T-helper 1 cell treated with Interleukin-12 subunit alpha and Interleukin-12 subunit beta and Interleukin-4 antibody, amounts not matched to agents 30 μg/mL and 1 μg/mL, for 36 hours (primary cell): ENCODE data around the gene KPNB1.

Source experiments
- H3K27ac Mint-ChIP-seq: one replicate; pipeline ENCODE4 v1.8.0; 2021; ENCODE audit warnings: mild to moderate bottlenecking, mixed read lengths
- H3K27me3 Mint-ChIP-seq: one replicate; pipeline ENCODE4 v1.8.0; 2021; ENCODE audit warnings: low read depth, mixed read lengths
- H3K36me3 Mint-ChIP-seq: one replicate; pipeline ENCODE4 v1.8.0; 2021; ENCODE audit warnings: low read depth, mixed read lengths
- H3K4me1 Mint-ChIP-seq: one replicate; pipeline ENCODE4 v1.8.0; 2021; ENCODE audit warnings: low read depth, mixed read lengths
- H3K4me3 Mint-ChIP-seq: one replicate; pipeline ENCODE4 v1.8.0; 2021; ENCODE audit warnings: mild to moderate bottlenecking, moderate library complexity, mixed read lengths
- H3K9me3 Mint-ChIP-seq: one replicate; pipeline ENCODE4 v1.8.0; 2021; ENCODE audit warnings: mixed read lengths

Gene KPNB1

DNA sequence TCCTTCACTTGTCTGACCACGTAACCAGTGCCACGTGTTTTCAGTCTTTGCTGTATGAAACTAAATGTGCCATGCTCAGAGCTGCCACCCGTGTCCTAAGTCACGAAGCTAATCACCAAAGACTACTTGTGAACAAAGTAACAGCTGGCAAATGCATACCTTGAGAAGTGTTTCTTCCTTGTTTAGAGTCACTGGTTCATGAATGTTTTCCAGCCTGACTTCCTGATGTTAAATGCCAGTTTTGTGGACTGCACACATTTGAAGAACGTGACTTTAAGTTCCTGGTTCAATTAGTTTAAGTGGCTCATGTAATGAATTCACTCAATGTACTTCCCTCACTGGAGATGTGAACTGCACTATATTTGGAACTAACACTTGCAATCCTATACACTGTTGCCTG lies 19.9 kb upstream of the KPNB1 start:
- Mint-ChIP-seq H3K9me3 (no peaks in the 10 kb centered on the region), H3K36me3 (peaks cover 9% of the 10 kb centered on the region), H3K4me1 (no peaks in the 10 kb centered on the region), H3K27me3 (no peaks in the 10 kb centered on the region), H3K27ac (no peak overlapping the region), H3K4me3 (no peak overlapping the region)

DNA sequence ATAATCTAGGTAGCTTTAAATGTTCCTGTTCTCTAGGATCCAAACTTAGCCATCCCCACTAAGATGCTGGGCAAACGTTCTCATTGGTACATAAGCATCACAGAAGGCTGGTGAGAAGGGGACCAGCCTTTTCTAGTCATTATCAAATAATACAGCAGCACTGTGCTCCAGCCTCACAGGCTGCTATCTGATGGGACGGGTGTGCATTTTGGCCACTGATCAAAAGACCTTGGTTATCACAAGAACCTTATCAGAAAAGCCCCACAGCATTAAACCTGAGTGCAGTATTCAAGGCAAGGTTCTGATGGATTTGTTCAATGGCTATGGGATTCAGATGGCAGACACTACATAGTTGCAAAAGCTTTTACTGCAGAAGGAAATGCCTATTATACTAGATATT lies 19.1 kb upstream of the KPNB1 start:
- H3K4me3 Mint-ChIP-seq: no peak overlapping the region
- peaks cover 6% of the 10 kb centered on the region for H3K36me3 Mint-ChIP-seq
- peaks cover 1% of the 10 kb centered on the region for H3K4me1 Mint-ChIP-seq
- H3K27ac Mint-ChIP-seq: no peak overlapping the region
- no peaks in the 10 kb centered on the region for H3K9me3 Mint-ChIP-seq
- H3K27me3 Mint-ChIP-seq: no peaks in the 10 kb centered on the region

DNA sequence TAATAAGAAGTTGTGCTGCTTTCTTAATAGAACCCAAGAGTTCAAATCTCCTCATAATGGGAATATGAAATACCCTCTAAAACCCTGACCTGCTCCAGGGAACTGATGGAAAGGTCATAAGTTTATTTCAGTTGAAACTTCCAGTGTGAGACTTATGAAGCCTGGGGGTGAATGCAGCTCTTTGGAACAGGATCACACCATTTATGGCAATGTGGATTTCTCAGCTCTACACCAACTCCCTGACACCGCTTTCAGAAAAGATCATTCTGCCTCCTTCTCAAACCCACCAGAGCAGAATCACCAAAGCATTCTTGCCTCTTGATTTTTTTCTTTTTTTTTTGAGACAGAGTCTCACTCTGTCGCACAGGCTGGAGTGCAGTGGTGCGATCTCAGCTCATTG lies 16.7 kb upstream of the KPNB1 start:
- Mint-ChIP-seq H3K4me1 (peaks cover 10% of the 10 kb centered on the region), H3K27ac (no peak overlapping the region), H3K27me3 (no peaks in the 10 kb centered on the region), H3K9me3 (no peaks in the 10 kb centered on the region), H3K4me3 (no peak overlapping the region), H3K36me3 (peaks cover 14% of the 10 kb centered on the region)

DNA sequence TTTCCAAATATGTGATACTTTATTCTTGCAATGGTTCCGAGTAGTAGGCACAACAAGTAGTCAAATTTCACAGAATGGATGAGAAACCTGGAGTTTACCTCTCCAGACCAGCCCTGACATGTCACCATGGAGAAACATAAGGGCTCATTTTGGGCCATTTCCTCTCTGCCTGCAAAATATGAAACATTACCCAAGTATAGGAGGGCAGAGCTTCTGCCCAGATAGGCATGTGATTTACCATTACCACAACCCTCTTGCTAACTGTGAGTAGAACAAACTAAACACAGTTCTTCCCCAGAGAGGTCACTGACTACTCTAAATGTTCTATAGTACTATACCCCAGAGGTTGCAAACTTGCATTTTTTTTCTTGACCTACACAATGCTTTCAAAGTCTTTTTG lies 15.7 kb upstream of the KPNB1 start:
- H3K4me3 Mint-ChIP-seq: no peak overlapping the region
- no peak overlapping the region for H3K27ac Mint-ChIP-seq
- H3K4me1 Mint-ChIP-seq: peaks cover 10% of the 10 kb centered on the region
- no peaks in the 10 kb centered on the region for H3K27me3 Mint-ChIP-seq
- no peaks in the 10 kb centered on the region for H3K9me3 Mint-ChIP-seq
- H3K36me3 Mint-ChIP-seq: peaks cover 16% of the 10 kb centered on the region

DNA sequence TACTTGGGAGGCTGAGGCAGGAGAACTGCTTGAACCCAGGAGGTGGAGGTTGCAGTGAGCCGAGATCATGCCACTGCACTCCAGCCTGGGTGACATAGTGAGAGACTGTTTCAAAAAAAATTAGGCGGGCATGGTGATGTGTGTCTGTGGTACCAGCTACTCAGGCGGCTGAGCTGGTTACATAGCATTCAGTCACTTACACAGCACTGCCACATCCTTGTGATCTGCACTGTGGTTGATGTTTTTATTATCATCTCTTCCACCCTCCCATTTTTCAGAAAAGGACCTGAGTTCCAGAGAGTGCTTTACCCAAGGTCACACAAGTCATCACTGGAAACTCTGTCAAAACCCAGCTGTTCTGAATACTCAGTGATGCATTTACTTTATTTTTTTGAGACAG lies 14.8 kb upstream of the KPNB1 start:
- Mint-ChIP-seq H3K9me3 (no peaks in the 10 kb centered on the region), H3K27me3 (no peaks in the 10 kb centered on the region), H3K27ac (no peak overlapping the region), H3K4me3 (no peak overlapping the region), H3K36me3 (peaks cover 16% of the 10 kb centered on the region), H3K4me1 (peaks cover 10% of the 10 kb centered on the region)

DNA sequence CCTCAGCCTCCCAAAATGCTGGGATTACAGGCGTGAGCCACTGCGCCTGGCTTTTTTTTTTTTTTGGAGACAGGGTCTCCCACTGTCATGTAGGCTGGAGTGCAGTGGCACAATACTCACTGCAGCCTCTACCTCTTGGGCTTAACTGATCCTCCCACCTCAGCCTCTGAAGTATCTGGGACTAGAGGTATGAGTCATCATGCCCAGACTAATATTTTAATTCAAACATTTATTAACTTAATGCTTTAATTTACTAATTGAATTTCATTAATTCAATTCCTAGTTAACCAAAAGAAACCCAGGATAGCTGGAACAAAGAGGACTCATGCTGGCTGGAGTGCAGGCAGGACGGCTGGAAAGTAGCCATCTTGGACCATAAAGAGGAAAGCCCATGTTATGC lies 14.0 kb upstream of the KPNB1 start:
- H3K4me3 Mint-ChIP-seq: no peak overlapping the region
- no peaks in the 10 kb centered on the region for H3K9me3 Mint-ChIP-seq
- peaks cover 16% of the 10 kb centered on the region for H3K36me3 Mint-ChIP-seq
- no peak overlapping the region for H3K27ac Mint-ChIP-seq
- no peaks in the 10 kb centered on the region for H3K27me3 Mint-ChIP-seq
- H3K4me1 Mint-ChIP-seq: peaks cover 13% of the 10 kb centered on the region

DNA sequence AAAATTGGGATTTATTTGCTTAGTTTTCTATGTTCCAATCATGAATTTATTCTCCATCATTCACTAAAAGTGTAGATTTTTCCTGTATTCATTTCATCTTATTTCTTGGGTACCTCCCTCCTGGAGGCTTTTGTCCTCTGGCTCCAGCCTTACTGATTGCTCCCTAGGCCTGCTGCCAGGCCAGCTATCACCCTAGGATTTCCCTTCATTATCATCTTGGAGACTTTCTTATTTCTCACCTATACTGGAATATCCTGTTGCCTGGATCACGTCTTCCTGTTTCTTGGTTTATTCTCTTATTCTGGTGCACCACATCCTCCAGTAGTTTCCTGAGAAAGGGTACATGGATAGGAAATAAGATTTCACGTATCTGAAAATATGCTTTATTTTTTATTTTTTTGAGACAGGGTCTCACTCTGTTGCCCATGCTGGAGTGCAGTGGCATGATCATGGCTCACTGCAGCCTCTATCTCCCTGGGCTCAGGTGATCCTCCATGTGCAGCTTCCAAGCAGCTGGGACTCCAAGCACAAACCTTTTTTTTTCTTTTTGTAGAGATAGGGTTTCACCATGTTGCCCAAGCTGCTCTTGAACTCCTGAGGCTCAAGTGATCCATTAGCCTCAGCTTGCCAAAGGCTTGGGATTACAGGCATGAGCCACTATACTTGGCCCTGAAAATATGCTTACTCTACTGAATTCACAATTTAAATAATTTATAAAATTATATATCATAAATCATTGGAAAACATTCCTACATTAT lies 13.3 kb upstream of the KPNB1 start:
- H3K36me3 Mint-ChIP-seq: peaks cover 13% of the 10 kb centered on the region
- no peak overlapping the region for H3K27ac Mint-ChIP-seq

DNA sequence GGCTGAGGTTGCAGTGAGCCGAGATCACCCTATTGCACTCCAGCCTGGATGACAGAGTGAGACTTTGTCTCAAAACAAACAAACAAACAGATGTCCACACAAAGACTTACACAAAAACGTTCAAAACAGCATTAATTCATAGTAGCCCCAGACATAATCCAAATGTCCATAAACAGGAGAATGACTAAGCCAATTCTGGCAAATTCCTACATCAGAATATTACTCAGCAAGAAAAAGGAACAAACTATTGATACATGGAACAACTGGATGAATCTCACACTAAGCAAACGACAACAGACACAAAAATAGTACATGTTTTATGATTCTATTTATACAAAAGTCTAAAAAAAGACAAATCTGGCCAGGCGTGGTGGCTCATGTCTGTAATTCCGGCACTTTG lies 10.8 kb upstream of the KPNB1 start:
- Mint-ChIP-seq H3K9me3 (no peaks in the 10 kb centered on the region), H3K36me3 (peaks cover 12% of the 10 kb centered on the region), H3K4me3 (no peak overlapping the region), H3K4me1 (peaks cover 13% of the 10 kb centered on the region), H3K27ac (no peak overlapping the region), H3K27me3 (no peaks in the 10 kb centered on the region)

More for the DNA sequence above, 13.3 kb upstream of the KPNB1 start:
- Mint-ChIP-seq H3K9me3 (no peaks in the 10 kb centered on the region), H3K4me3 (no peak overlapping the region), H3K4me1 (peaks cover 13% of the 10 kb centered on the region), H3K27me3 (no peaks in the 10 kb centered on the region)

DNA sequence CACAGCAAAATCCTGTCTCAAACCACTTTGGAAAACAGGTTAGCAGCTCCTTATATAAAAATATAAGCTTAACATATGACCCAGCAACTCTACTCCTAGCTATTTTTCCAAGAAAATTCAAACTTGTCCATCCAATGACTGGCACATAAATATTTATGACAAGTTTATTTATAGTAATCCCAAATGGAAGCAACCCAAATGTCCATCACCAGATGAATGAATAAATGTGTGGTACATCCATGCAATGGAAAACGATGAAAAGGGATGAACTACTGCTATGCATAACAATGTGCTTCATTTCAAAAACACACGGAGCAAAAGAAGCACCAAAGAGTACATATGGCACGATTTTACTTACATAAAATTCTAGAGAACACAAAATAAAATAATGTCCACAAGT lies 9.6 kb upstream of the KPNB1 start:
- peaks cover 15% of the 10 kb centered on the region for H3K4me1 Mint-ChIP-seq
- H3K27me3 Mint-ChIP-seq: no peaks in the 10 kb centered on the region
- no peak overlapping the region for H3K4me3 Mint-ChIP-seq
- no peak overlapping the region for H3K27ac Mint-ChIP-seq
- H3K36me3 Mint-ChIP-seq: peaks cover 9% of the 10 kb centered on the region
- no peaks in the 10 kb centered on the region for H3K9me3 Mint-ChIP-seq

DNA sequence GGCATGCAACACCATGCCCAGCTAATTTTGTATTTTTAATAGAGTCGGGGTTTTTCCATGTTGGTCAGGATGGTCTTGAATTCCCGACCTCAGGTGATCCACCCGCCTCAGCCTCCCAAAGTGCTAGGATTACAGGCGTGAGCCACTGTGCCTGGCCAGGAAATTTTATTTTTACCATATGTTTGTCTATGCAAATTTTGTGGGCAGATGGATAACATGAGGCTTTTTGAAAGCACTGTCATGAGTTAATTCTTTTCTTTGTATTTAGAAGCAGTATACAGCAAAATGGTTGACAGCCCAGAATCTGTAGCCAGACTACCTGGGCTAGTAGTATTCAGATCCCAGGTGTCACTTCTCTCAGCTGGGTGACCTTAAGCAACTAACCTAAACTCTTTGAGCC lies 8.5 kb upstream of the KPNB1 start:
- Mint-ChIP-seq H3K27me3 (no peaks in the 10 kb centered on the region), H3K27ac (no peak overlapping the region), H3K36me3 (peaks cover 9% of the 10 kb centered on the region), H3K4me1 (peaks cover 12% of the 10 kb centered on the region), H3K9me3 (no peaks in the 10 kb centered on the region), H3K4me3 (no peak overlapping the region)

DNA sequence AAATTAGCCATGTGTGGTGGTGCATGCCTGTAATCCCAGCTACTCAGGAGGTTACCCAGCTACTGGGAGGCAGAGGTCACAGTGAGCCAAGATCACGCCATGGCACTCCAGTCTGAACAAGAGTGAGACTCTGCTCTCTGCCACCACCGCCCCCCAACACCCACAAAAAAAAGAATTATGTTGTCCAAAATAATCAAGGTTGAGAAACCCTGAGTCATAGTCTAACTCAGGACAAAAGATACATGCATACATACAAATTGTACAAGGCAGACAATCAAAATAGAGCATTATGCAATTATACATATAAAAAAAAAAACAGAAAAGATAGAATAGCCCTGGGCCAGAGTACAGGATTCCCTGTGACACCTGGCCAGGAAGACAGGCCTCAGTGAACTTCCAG lies 6.6 kb upstream of the KPNB1 start:
- H3K27me3 Mint-ChIP-seq: no peaks in the 10 kb centered on the region
- H3K4me1 Mint-ChIP-seq: peaks cover 11% of the 10 kb centered on the region
- H3K36me3 Mint-ChIP-seq: peaks cover 2% of the 10 kb centered on the region
- H3K4me3 Mint-ChIP-seq: no peak overlapping the region
- H3K9me3 Mint-ChIP-seq: no peaks in the 10 kb centered on the region
- no peak overlapping the region for H3K27ac Mint-ChIP-seq

DNA sequence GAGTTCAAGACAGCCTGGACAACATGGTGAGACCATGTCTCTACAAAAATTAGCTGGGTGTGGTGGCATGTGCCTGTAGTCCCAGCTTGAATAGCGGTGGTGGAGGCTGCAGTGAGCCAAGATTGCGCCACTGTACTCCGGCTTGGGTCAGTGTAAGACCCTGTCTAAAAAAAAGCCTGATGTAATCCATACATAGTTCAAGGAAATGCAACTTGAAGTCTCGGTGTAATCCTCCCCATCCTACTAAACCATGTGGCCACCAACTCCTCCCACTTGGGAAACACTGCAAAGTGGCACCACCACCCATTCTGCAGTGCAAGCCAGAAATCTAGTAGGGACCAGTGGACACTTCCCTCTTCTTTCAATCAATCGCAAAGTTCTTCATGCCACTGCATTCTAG lies 5.4 kb upstream of the KPNB1 start:
- no peak overlapping the region for H3K27ac Mint-ChIP-seq
- no peaks in the 10 kb centered on the region for H3K36me3 Mint-ChIP-seq
- peaks cover 14% of the 10 kb centered on the region for H3K4me1 Mint-ChIP-seq
- H3K9me3 Mint-ChIP-seq: no peaks in the 10 kb centered on the region
- H3K4me3 Mint-ChIP-seq: no peak overlapping the region
- no peaks in the 10 kb centered on the region for H3K27me3 Mint-ChIP-seq

DNA sequence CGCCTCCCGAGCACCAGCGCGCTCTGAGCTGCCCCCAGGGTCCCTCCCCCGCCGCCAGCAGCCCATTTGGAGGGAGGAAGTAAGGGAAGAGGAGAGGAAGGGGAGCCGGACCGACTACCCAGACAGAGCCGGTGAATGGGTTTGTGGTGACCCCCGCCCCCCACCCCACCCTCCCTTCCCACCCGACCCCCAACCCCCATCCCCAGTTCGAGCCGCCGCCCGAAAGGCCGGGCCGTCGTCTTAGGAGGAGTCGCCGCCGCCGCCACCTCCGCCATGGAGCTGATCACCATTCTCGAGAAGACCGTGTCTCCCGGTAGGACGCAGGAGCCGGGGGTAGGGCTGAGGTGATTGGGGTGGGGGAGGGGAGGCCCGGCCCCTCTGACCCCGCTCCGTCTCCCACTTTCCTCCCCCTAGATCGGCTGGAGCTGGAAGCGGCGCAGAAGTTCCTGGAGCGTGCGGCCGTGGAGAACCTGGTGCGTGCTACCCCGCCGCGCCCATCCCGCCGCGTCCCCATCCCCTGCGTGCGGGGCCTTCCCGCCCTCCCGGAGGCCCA lies 329 bp downstream of the KPNB1 start:
- H3K27ac Mint-ChIP-seq: peak overlapping the region; percentile 99
- H3K4me3 Mint-ChIP-seq: peak overlapping the region; percentile 99
- peaks cover 36% of the 10 kb centered on the region for H3K36me3 Mint-ChIP-seq
- peaks cover 40% of the 10 kb centered on the region for H3K4me1 Mint-ChIP-seq
- no peaks in the 10 kb centered on the region for H3K9me3 Mint-ChIP-seq
- H3K27me3 Mint-ChIP-seq: no peaks in the 10 kb centered on the region

DNA sequence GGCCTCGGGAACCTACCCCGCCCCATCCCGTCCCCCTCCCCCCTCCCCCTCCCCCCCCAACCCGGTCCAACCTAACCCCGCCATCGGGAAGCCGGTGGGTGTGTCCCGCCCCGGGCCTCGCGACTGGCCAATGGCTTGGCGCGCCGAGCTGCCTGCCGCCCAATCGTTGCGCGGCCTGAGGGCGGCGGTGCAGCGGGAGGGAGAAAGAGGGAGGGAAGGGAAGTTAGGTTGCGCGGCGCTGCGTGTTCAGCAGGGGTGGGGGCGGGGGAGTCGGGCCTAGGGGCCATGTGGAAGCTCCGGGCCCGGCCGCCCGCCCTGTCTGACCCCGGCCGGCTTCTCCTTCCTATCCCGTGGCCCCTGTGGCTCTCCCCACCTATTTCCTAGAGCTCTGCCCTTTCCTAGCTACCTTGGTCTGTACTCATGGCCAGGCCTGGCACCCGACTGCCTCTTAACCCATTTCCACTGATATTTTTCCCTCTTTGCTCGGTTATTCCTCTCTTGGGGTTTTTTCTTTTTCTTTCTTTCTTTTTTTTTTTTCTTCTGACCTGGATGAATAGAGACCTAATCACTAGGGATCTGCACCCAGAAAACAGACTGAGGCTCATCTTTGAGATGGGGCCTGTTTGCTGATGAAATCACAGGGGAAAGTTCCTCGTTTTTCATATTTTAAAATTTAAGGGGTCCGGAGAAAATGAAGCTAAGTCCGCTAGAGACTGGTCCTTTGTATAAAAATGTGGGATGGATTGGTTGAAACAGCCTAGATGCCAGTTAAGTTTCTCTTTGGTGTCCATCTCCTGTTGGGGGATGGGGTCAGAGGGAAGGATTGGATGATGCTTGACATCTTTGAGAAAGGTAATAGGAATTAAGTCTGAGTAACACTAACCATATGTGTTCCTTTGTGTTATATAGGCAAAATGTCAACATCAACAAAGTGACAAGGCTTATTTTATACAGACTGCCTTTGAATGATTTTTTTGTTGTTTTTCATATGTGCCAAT lies 1.1 kb downstream of the KPNB1 start:
- Mint-ChIP-seq H3K36me3 (peaks cover 44% of the 10 kb centered on the region), H3K27me3 (no peaks in the 10 kb centered on the region)

DNA sequence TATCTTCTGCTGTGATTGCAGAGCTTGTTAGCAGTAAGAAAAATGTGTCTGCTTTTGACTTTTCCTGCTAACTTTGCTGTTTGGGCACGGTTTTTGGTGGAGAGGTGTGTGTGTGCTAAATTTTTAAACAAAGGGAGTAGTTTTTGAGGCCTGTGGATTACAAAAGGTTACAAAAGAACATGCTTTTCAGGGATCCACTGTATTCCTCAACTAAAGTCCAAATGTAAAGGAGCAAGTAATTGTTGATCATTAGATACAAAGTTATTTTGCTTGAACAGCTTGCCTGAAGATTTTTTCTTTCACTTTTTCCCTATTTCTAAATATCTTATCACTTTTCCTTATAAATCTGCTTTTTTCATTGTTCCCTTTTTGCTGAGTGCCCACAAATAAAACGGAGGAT lies 2.0 kb downstream of the KPNB1 start:
- Mint-ChIP-seq H3K27me3 (no peaks in the 10 kb centered on the region), H3K4me1 (peaks cover 51% of the 10 kb centered on the region), H3K9me3 (no peaks in the 10 kb centered on the region), H3K36me3 (peaks cover 49% of the 10 kb centered on the region), H3K4me3 (peak overlapping the region; percentile 91), H3K27ac (peak overlapping the region; percentile 53)

More for the DNA sequence above, 1.1 kb downstream of the KPNB1 start:
- Mint-ChIP-seq H3K4me3 (peak overlapping the region; percentile 91), H3K9me3 (no peaks in the 10 kb centered on the region), H3K4me1 (peaks cover 47% of the 10 kb centered on the region), H3K27ac (peak overlapping the region; percentile 82)
